Measurements from ENCODE around the gene PLA2G6. TPM values are rescaled to one million over a fixed set of nuclear protein-coding genes. Genes with fewer than 3 reads are reported as not detected.

PLA2G6 gene
- total RNA-seq, 2 experiments from 2014 or later = 65.0 to 72.0 TPM

DNA sequence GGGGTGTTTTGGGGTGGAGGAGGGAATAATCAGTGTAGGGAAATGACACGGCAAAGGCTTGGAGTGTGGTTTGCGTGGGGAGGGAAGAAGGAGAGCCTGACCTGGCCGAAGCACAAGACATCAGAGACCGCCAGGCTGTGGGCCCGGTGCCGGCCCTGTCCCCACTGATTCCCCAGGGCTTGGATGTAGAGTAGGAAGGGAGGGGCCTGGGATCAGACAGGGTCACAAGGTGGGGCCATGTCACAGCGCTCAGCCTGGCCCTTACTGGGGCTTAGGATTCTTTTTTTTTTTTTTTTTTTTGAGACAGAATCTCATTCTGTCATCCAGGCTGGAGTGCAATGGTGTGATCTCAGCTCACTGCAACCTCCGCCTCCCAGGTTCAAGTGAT is 114.6 kb downstream of the PLA2G6 start:
- H3K4me1 Mint-ChIP-seq = no peaks in the 10 kb centered on the region
- peaks cover 8% of the 10 kb centered on the region for H3K36me3 Mint-ChIP-seq (ENCODE audit: low read depth)
- H3K27me3 Mint-ChIP-seq = no peaks in the 10 kb centered on the region
- H3K9me3 Mint-ChIP-seq = no peaks in the 10 kb centered on the region
- POLR2A ChIA-PET = no interaction called here
- H3K4me3 Mint-ChIP-seq = no peak overlapping the region
- CTCF ChIA-PET = no interaction called here
- no peak for DNase-seq
- no peak overlapping the region for H3K27ac Mint-ChIP-seq

DNA sequence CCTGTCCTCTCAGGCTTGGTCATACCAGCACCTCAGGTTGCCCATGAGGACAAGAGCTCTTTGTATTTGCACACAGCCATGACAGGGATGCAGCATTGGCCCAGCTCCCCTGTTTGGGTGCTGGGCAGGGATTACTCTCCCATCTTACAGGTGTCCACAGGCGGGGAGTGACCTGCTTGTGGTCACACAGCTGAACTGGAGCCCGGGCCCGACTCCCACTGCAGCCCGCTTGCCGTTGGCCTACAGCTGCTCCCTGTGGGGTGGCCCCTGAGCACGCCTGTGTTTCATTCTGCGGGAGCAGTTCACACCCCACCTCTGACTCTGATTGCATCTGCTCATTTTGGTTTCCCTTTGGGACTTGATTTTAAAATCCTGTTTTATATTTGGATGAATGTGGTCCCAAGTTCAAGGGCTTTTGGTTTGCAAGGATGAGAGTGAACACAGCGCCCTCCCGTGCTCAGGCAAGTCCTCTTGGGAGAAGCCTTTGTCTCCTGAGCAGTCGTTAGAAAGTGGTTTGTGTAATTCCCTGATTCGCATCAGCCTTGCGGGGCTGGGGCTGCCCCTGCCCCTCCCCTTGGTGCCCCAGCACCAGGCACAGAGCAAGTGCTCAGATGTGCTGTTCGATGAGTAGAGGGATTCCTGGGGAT is 115.1 kb downstream of the PLA2G6 start:
- no peak for DNase-seq
- Mint-ChIP-seq H3K9me3 (no peaks in the 10 kb centered on the region), H3K4me1 (no peaks in the 10 kb centered on the region), H3K36me3 (ENCODE audit: low read depth) (peaks cover 12% of the 10 kb centered on the region), H3K27me3 (no peaks in the 10 kb centered on the region), H3K27ac (no peak overlapping the region), H3K4me3 (no peak overlapping the region)
- ChIA-PET CTCF (interaction anchor here (0.8 to 1.3 kb wide), 2 partner anchors 14 to 15 kb away, joined by 3 read pairs; no protein-coding TSS in a partner anchor), POLR2A (no interaction called here)

- no peak overlapping the region for H3K27ac Mint-ChIP-seq
- H3K4me3 Mint-ChIP-seq = no peak overlapping the region
- no peaks in the 10 kb centered on the region for H3K27me3 Mint-ChIP-seq
- H3K9me3 Mint-ChIP-seq = no peaks in the 10 kb centered on the region
- ChIA-PET POLR2A (no interaction called here), CTCF (interaction anchor here (0.8 to 1.3 kb wide), 2 partner anchors 13 to 14 kb away, joined by 3 read pairs; no protein-coding TSS in a partner anchor)
- peaks cover 12% of the 10 kb centered on the region for H3K36me3 Mint-ChIP-seq (ENCODE audit: low read depth)
- no peak for DNase-seq
- H3K4me1 Mint-ChIP-seq = no peaks in the 10 kb centered on the region
Measured at GRCh38 chr22:38065539-38065938, 116.1 kb downstream of the PLA2G6 start.

- no peaks in the 10 kb centered on the region for H3K27me3 Mint-ChIP-seq
- H3K9me3 Mint-ChIP-seq = no peaks in the 10 kb centered on the region
- no peak overlapping the region for H3K27ac Mint-ChIP-seq
- DNase-seq = no peak
- H3K36me3 Mint-ChIP-seq (ENCODE audit: low read depth) = peaks cover 15% of the 10 kb centered on the region
- POLR2A ChIA-PET = no interaction called here
- H3K4me1 Mint-ChIP-seq = peaks cover 2% of the 10 kb centered on the region
- no peak overlapping the region for H3K4me3 Mint-ChIP-seq
- CTCF ChIA-PET = no interaction called here
Measured at GRCh38 chr22:38062791-38063190, 118.8 kb downstream of the PLA2G6 start.

Other genes with a start within 250 kb of the PLA2G6 start
- gene C22orf23, start 228.2 kb downstream of the PLA2G6 start, total RNA-seq = under 1 TPM in 1 of 2 experiments, not detected in 1; 0.23 TPM
- gene POLR2F, start 228.1 kb downstream of the PLA2G6 start, total RNA-seq = 10 to 100 TPM; 58.5 to 66.3 TPM
- not detected for gene SOX10, start 197.3 kb downstream of the PLA2G6 start, total RNA-seq
- gene PICK1, start 124.4 kb downstream of the PLA2G6 start, total RNA-seq = 10 to 100 TPM; 15.2 to 15.4 TPM
- gene SLC16A8, start 97.6 kb downstream of the PLA2G6 start, total RNA-seq = not detected
- under 1 TPM; 0.50 to 0.55 TPM for gene BAIAP2L2, start 71.1 kb downstream of the PLA2G6 start, total RNA-seq
- 1 to 10 TPM; 4.7 to 5.0 TPM for gene MAFF, start 20.2 kb upstream of the PLA2G6 start, total RNA-seq
- 10 to 100 TPM; 33.8 to 34.5 TPM for gene TMEM184B, start 91.2 kb upstream of the PLA2G6 start, total RNA-seq
- 10 to 100 TPM; 74.3 to 81.3 TPM for gene CSNK1E, start 135.6 kb upstream of the PLA2G6 start, total RNA-seq

Measured in activated CD4-positive, alpha-beta T cell treated with anti-CD3 and anti-CD28 coated beads, Interleukin-2, amount 10 ng/mL, durations not matched to agents 7 days and 5 days (primary cell).